HCT116 (cell line): ENCODE data around the gene DBF4. TPM values are rescaled to one million over a fixed set of nuclear protein-coding genes. Genes with fewer than 3 reads are reported as not detected.
A peak's percentile ranks its signal among the peaks of the same experiment; 100 is the strongest.

ENCODE experiments used
- ATAC-seq: fragments of 200-7000 bp; cut with Tn5 transposase; 2 replicates; pipeline ENCODE4 v1.9.1; 2020; ENCODE audit warnings: mild to moderate bottlenecking, moderate library complexity
- BruUV-seq: library from RNA; stranded (reverse); fragments of 400-500 nt; replicated peaks from 2 replicates; lab custom pipeline; 2021; lab: Mats Ljungman, UMichigan
- CTCF ChIA-PET: fragments of 300-600 bp; sonication (Branson Sonifier 250); formaldehyde crosslinking; loops from one replicate; lab custom pipeline; 2021; ENCODE audit warnings: antibody characterized with exemption; lab: Charles Lee
- POLR2A ChIA-PET: fragments of 300-600, 350-600 bp; sonication (Branson Sonifier 250); formaldehyde crosslinking; loops from one replicate; lab custom pipeline; 2021; ENCODE audit warnings: antibody characterized with exemption; lab: Charles Lee
- RAD21 ChIA-PET, 2 experiments: fragments of 300-600 bp; sonication (Branson Sonifier 250); formaldehyde crosslinking; loops; one replicate each; lab custom pipeline; 2023; ENCODE audit warnings: low total read pairs in 2 of 2; ENCODE audit not compliant: uncharacterized antibody in 2 of 2, unreplicated experiment in 2 of 2, low non-redundant PET in 1 of 2; lab: Charles Lee
- DNase-seq: peaks from one replicate; pipeline ENCODE4 v3.0.0-alpha.2; 2010; ENCODE audit warnings: low read depth, low spot score
- H2AFZ ChIP-seq: fragments of 200-600 bp; shearing (Covaris generic), sonication (generic); 2 replicates; pipeline ENCODE4 v1.6.1; 2017; ENCODE audit warnings: low read depth, mixed run types, mixed read lengths, antibody characterized with exemption, low read length; ENCODE audit not compliant: poor library complexity, severe bottlenecking
- H3K27ac ChIP-seq: 2 replicates; pipeline ENCODE4 v1.5.1; 2012; ENCODE audit warnings: low read depth, low read length
- H3K27me3 ChIP-seq: fragments of 200-600 bp; sonication (generic); 2 replicates; pipeline ENCODE4 v1.6.1; 2016; ENCODE audit warnings: mixed run types, low read length, mixed read lengths; ENCODE audit not compliant: insufficient read depth
- H3K36me3 ChIP-seq, 2 experiments: fragments of 200-500 bp in 1 of 2; fragments of 200-600 bp in 1 of 2; sonication (Bioruptor generic) in 1 of 2; sonication (generic) in 1 of 2; 2 replicates each; pipeline versions ENCODE4 v1.5.1 to v1.6.1; 2014 to 2016; ENCODE audit warnings: low read length in 2 of 2, inconsistent platforms in 1 of 2, mixed read lengths in 1 of 2, mixed run types in 1 of 2; ENCODE audit not compliant: insufficient read depth in 2 of 2, control insufficient read depth in 1 of 2
- H3K4me1 ChIP-seq, 2 experiments: fragments of 200-600 bp in 1 of 2; sonication (generic) in 1 of 2; 2 replicates each; pipeline versions ENCODE4 v1.5.1 to v1.6.1; 2012 to 2017; ENCODE audit warnings: low read length in 2 of 2, inconsistent platforms in 1 of 2, mild to moderate bottlenecking in 1 of 2, mixed read lengths in 1 of 2, mixed run types in 1 of 2, moderate library complexity in 1 of 2; ENCODE audit not compliant: insufficient read depth in 2 of 2, control insufficient read depth in 1 of 2
- H3K4me2 ChIP-seq: fragments of 200-600 bp; sonication (generic); 2 replicates; pipeline ENCODE4 v1.6.1; 2017; ENCODE audit warnings: mixed run types, low read length, mixed read lengths
- H3K4me3 ChIP-seq, 2 experiments: fragments of 200-600 bp in 1 of 2; sonication (generic) in 1 of 2; replicated peaks in 1 of 2; 2 replicates each; pipeline ENCODE4 v1.5.1; 2011 to 2016; ENCODE audit warnings: low read length in 2 of 2, control low read depth in 1 of 2, low read depth in 1 of 2, mild to moderate bottlenecking in 1 of 2, mixed read lengths in 1 of 2, mixed run types in 1 of 2
- H3K79me2 ChIP-seq: fragments of 200-600 bp; sonication (generic); 2 replicates; pipeline ENCODE4 v1.6.1; 2017; ENCODE audit warnings: mild to moderate bottlenecking, mixed run types, low read length, moderate library complexity, mixed read lengths; ENCODE audit not compliant: insufficient read depth
- H3K9ac ChIP-seq: fragments of 200-600 bp; sonication (generic); 2 replicates; pipeline ENCODE4 v1.6.1; 2016; ENCODE audit warnings: low read length, mixed read lengths
- H3K9me2 ChIP-seq: fragments of 200-600 bp; sonication (generic), shearing (Covaris generic); 2 replicates; pipeline ENCODE4 v1.6.1; 2017; ENCODE audit warnings: mixed run types, mild to moderate bottlenecking, moderate library complexity; ENCODE audit not compliant: insufficient read depth
- H3K9me3 ChIP-seq, 2 experiments: fragments of 200-500 bp in 1 of 2; fragments of 200-600 bp in 1 of 2; sonication (Bioruptor generic) in 1 of 2; sonication (generic) in 1 of 2; 2 replicates each; pipeline ENCODE4 v1.6.1; 2014 to 2017; ENCODE audit warnings: low read length in 2 of 2, mixed read lengths in 2 of 2, inconsistent platforms in 1 of 2, low read depth in 1 of 2, mild to moderate bottlenecking in 1 of 2, mixed run types in 1 of 2, moderate library complexity in 1 of 2; ENCODE audit not compliant: control insufficient read depth in 1 of 2, insufficient read depth in 1 of 2
- H4K20me1 ChIP-seq: fragments of 200-600 bp; sonication (generic), shearing (Covaris generic); 2 replicates; pipeline ENCODE4 v1.6.1; 2017; ENCODE audit warnings: mixed run types, mild to moderate bottlenecking, moderate library complexity; ENCODE audit not compliant: insufficient read depth
- CBX3 ChIP-seq: IDR thresholded peaks from 2 replicates; pipeline ENCODE4 v1.6.1; 2012; ENCODE audit warnings: low read depth
- CTCF ChIP-seq, 3 experiments: fragments of 200-600 bp in 1 of 3; sonication (generic) in 1 of 3; IDR thresholded peaks in 2 of 3; conservative IDR thresholded peaks in 1 of 3; 2 replicates each; pipeline ENCODE4 v1.5.1; 2012 to 2017; ENCODE audit warnings: low read depth in 2 of 3, low read length in 2 of 3, antibody characterized with exemption in 1 of 3, borderline replicate concordance in 1 of 3, control low read depth in 1 of 3, mild to moderate bottlenecking in 1 of 3, mixed read lengths in 1 of 3, mixed run types in 1 of 3, moderate library complexity in 1 of 3; ENCODE audit not compliant: insufficient read depth in 1 of 3
- RAD21 ChIP-seq: IDR thresholded peaks from 2 replicates; pipeline ENCODE4 v1.6.1; 2012; ENCODE audit warnings: low read depth, mild to moderate bottlenecking
- YY1 ChIP-seq: IDR thresholded peaks from 2 replicates; pipeline ENCODE4 v1.6.1; 2011; ENCODE audit warnings: low read length, low read depth, moderate library complexity, mild to moderate bottlenecking; ENCODE audit not compliant: insufficient replicate concordance; ENCODE audit errors: extremely low read depth
- intact Hi-C: fragments of 100-400 bp; cut with micrococcal nuclease; formaldehyde crosslinking; loops from 2 replicates; pipeline ENCODE4 v1.10.0; 2022
- total RNA-seq: library from RNA; stranded (reverse); gene quantifications from one replicate; pipeline ENCODE4 v1.2.1, GENCODE V29; 2021; ENCODE audit not compliant: unreplicated experiment

Gene DBF4
- total RNA-seq, 1 experiment from 2014 or later = 62.2 TPM

GRCh38 chr7:87886875-87887274, 10.6 kb downstream of the DBF4 start:
- BruUV-seq = no TSS peak
- POLR2A ChIA-PET = no interaction called here

More at GRCh38 chr7:87886875-87887274, 10.6 kb downstream of the DBF4 start:
- no peak overlapping the region for H3K4me3 ChIP-seq
- H3K9ac ChIP-seq = no peak overlapping the region
- H3K27ac ChIP-seq = no peak overlapping the region
- H3K27me3 ChIP-seq = no peaks in the 10 kb centered on the region
- H3K79me2 ChIP-seq = peaks cover 97% of the 10 kb centered on the region
- H3K4me1 ChIP-seq = no peaks in the 10 kb centered on the region
- intact Hi-C loops = loop anchor here (1.0 to 5.0 kb wide), 4 partner anchors 89 to 575 kb away; no protein-coding TSS in a partner anchor
- ChIA-PET CTCF (interaction anchor here (0.7 to 1.9 kb wide), 7 partner anchors 47 to 381 kb away, joined by 3 to 21 read pairs (median 4); partner anchors contain the start of gene ADAM22), RAD21 (interaction anchor here in 1 of 2 experiments (0.7 kb wide), 1 partner anchor 380 kb away, joined by 3 read pairs; no protein-coding TSS in a partner anchor)
- H2AFZ ChIP-seq = no peak overlapping the region
- TF ChIP-seq RAD21 = peak; percentile 68
- no peak for TF ChIP-seq CBX3
- TF ChIP-seq YY1 = no peak
- TF ChIP-seq CTCF (IDR thresholded peaks at IDR 0.05 in 2 of 3, conservative IDR thresholded peaks at IDR 0.05 in 1 of 3; ENCODE audit: borderline replicate concordance in 1 of 3, insufficient read depth in 1 of 3, low read depth in 2 of 3, low read length in 2 of 3) = peak in 2 of 3 experiments; percentile 37 to 53; a peak in 3 of 6 replicates
- ATAC-seq (no peak), DNase-seq (peak; percentile 3)
- no peaks in the 10 kb centered on the region for H3K9me2 ChIP-seq
- no peak overlapping the region for H3K4me2 ChIP-seq
- H3K9me3 ChIP-seq = no peaks in the 10 kb centered on the region
- peaks cover 29 to 43% of the 10 kb centered on the region in 2 experiments for H3K36me3 ChIP-seq
- H4K20me1 ChIP-seq = peaks cover 4% of the 10 kb centered on the region; the same call in 1 of the 2 replicates
